ENCODE measurements around the gene DDX47.

The DDX47 gene

GRCh38 chr12:12788675-12789368 is 24.3 kb upstream of the DDX47 start:
- H3K4me3 ChIP-seq (ENCODE audit: low read depth, low read length), result no peak overlapping the region
- TF ChIP-seq, protein P1, sequence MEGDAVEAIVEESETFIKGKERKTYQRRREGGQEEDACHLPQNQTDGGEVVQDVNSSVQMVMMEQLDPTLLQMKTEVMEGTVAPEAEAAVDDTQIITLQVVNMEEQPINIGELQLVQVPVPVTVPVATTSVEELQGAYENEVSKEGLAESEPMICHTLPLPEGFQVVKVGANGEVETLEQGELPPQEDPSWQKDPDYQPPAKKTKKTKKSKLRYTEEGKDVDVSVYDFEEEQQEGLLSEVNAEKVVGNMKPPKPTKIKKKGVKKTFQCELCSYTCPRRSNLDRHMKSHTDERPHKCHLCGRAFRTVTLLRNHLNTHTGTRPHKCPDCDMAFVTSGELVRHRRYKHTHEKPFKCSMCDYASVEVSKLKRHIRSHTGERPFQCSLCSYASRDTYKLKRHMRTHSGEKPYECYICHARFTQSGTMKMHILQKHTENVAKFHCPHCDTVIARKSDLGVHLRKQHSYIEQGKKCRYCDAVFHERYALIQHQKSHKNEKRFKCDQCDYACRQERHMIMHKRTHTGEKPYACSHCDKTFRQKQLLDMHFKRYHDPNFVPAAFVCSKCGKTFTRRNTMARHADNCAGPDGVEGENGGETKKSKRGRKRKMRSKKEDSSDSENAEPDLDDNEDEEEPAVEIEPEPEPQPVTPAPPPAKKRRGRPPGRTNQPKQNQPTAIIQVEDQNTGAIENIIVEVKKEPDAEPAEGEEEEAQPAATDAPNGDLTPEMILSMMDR (IDR thresholded peaks at IDR 0.05; ENCODE audit: borderline replicate concordance, insufficient read depth, low read depth, low read length), result peak; percentile 65

DNA sequence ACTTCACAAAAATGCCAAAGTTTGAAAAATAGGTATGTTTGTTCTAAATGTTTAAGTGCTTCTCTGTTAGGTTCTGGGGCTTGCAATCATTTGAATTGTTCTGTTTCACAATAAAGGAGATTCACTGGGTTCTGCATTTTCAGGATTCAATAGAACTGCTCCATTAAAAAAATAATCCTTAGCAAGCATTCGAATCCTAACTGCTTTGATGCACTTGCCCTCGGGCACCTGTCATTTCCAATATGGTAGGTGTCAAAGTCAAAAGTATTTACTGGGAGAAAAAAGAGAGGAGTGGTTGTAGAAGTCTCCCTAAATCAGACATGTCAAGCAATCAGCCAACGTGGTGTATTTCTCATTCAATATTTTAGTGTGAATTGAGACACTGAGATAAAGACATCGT is 22.2 kb upstream of the DDX47 start:
- TF ChIP-seq, protein P1 (IDR thresholded peaks at IDR 0.05; ENCODE audit: borderline replicate concordance, insufficient read depth, low read depth, low read length), result no peak
- no peak overlapping the region for H3K4me3 ChIP-seq (ENCODE audit: low read depth, low read length)

DNA sequence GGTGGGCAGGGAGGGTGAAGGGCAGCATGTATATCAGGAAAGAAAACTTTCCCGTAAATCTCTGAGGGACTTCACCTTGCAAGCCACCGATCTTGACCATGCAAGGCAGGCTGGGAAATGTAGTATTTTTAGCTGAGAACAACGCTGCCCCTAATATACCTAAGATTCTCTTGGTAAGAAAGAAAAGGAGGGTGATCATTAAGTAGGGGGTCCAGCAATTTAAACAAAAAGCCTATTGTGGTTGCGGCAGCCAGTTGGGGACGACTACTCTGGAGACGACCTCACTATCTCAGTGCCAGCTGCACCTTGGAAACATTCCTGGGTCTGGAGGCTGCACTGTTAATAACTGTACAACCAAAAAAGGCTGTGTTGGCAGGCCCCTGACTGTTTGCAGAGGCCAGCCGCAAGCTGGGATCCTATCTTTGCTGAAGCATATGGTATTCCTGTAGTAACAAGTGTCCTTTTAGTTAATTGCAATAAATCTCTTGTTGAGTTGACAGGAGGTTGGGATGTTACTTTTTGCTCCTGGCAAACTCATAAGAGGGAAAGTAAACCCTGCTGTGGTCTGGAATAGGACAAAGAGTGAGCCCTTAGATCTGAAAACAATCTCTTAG is 21.3 kb upstream of the DDX47 start:
- TF ChIP-seq, protein P1 (IDR thresholded peaks at IDR 0.05; ENCODE audit: borderline replicate concordance, insufficient read depth, low read depth, low read length), result no peak
- no peak overlapping the region for H3K4me3 ChIP-seq (ENCODE audit: low read depth, low read length)

DNA sequence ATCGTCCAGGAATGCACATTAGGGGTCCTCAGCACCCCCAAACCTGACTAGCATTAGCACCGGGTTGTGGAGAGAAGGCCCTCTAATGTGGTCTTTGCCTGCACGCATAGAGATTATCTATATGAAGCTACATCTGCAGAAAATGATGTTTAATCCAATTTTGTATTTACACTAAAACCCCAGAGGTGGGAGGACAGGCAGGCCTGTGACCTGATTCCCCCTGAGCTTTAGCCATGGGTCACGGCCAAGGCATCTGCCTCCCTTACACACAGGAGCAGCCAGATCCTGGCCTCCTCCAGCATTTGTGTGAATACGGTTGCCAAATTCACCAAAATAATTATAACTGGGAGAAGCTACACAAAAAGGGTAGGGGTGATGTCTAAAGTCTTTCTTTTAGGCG is 20.7 kb upstream of the DDX47 start:
- TF ChIP-seq, protein P1 (IDR thresholded peaks at IDR 0.05; ENCODE audit: borderline replicate concordance, insufficient read depth, low read depth, low read length), result no peak
- H3K4me3 ChIP-seq (ENCODE audit: low read depth, low read length), result no peak overlapping the region

DNA sequence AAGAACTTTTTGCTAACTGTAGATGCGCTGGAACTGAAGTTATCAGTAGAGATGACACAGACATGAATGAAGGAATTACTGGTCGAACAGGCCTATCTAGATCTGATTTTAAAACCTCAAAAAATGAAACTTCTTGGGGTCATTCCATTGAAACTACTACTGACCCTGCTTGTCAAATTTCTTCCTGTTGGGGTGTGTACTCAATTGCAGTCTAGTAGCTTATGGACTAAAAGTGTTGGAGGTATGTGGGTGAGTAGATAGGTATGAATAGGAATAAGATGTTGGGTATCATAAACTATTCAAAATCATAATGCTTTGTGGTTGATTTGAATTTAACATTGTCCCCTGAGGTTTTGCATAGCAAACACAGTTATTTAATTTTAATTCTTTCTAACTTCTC is 18.5 kb upstream of the DDX47 start:
- TF ChIP-seq, protein P1 (IDR thresholded peaks at IDR 0.05; ENCODE audit: borderline replicate concordance, insufficient read depth, low read depth, low read length), result no peak
- H3K4me3 ChIP-seq (ENCODE audit: low read depth, low read length), result no peak overlapping the region

GRCh38 chr12:12796171-12796570 is 17.0 kb upstream of the DDX47 start:
- TF ChIP-seq, protein P1 (IDR thresholded peaks at IDR 0.05; ENCODE audit: borderline replicate concordance, insufficient read depth, low read depth, low read length), result no peak
- no peak overlapping the region for H3K4me3 ChIP-seq (ENCODE audit: low read depth, low read length)
